Endothelial cell of hepatic sinusoid (primary cell): ENCODE results near the gene POGZ.

Source experiments
- in situ Hi-C: cut with HindIII; loops from 2 replicates; pipeline ENCODE4 v1.10.0; 2017; ENCODE audit warnings: low sequenced_read_pairs

POGZ gene, protein sequence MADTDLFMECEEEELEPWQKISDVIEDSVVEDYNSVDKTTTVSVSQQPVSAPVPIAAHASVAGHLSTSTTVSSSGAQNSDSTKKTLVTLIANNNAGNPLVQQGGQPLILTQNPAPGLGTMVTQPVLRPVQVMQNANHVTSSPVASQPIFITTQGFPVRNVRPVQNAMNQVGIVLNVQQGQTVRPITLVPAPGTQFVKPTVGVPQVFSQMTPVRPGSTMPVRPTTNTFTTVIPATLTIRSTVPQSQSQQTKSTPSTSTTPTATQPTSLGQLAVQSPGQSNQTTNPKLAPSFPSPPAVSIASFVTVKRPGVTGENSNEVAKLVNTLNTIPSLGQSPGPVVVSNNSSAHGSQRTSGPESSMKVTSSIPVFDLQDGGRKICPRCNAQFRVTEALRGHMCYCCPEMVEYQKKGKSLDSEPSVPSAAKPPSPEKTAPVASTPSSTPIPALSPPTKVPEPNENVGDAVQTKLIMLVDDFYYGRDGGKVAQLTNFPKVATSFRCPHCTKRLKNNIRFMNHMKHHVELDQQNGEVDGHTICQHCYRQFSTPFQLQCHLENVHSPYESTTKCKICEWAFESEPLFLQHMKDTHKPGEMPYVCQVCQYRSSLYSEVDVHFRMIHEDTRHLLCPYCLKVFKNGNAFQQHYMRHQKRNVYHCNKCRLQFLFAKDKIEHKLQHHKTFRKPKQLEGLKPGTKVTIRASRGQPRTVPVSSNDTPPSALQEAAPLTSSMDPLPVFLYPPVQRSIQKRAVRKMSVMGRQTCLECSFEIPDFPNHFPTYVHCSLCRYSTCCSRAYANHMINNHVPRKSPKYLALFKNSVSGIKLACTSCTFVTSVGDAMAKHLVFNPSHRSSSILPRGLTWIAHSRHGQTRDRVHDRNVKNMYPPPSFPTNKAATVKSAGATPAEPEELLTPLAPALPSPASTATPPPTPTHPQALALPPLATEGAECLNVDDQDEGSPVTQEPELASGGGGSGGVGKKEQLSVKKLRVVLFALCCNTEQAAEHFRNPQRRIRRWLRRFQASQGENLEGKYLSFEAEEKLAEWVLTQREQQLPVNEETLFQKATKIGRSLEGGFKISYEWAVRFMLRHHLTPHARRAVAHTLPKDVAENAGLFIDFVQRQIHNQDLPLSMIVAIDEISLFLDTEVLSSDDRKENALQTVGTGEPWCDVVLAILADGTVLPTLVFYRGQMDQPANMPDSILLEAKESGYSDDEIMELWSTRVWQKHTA (N-terminal part only)

GRCh38 chr1:151459331-151460046, at the start of gene POGZ:
Gene POGZ (minus strand): TSS chr1:151459494. CDS start chr1:151442204, 17,290 bp downstream.
- in situ Hi-C loops = no loop called here

DNA sequence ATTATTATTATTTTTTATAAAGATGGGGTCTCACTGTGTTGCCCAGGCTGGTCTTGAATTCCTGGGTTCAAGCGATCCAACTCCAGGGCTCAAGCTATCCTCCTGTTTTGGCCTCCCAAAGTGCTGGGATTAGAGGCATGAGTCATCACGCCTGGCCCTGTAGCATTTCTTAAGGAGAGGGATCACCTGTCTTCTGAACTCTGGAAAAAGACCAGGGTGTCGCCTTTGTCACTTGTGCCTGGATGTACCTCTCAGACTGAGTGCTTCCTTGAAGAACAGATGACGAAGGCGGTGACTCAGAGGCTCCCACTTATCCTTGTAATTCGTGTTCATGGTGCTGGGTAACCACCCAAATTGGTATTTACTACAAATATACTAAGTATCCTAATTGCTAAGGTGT, 49.5 kb upstream of the POGZ start:
- in situ Hi-C loops = no loop called here

- in situ Hi-C loops = no loop called here
Measured at GRCh38 chr1:151504759-151505158, 45.5 kb upstream of the POGZ start.

- in situ Hi-C loops = no loop called here
Measured at GRCh38 chr1:151504252-151504651, 45.0 kb upstream of the POGZ start.

GRCh38 chr1:151502859-151503780, 43.8 kb upstream of the POGZ start:
- in situ Hi-C loops = no loop called here

- in situ Hi-C loops = no loop called here
Measured at GRCh38 chr1:151502035-151502700, 42.9 kb upstream of the POGZ start.

- in situ Hi-C loops = no loop called here
Measured at GRCh38 chr1:151501474-151501873, 42.2 kb upstream of the POGZ start.

GRCh38 chr1:151499930-151500329, 40.6 kb upstream of the POGZ start:
- in situ Hi-C loops = no loop called here

- in situ Hi-C loops = no loop called here
Measured at GRCh38 chr1:151499365-151499764, 40.1 kb upstream of the POGZ start.

DNA sequence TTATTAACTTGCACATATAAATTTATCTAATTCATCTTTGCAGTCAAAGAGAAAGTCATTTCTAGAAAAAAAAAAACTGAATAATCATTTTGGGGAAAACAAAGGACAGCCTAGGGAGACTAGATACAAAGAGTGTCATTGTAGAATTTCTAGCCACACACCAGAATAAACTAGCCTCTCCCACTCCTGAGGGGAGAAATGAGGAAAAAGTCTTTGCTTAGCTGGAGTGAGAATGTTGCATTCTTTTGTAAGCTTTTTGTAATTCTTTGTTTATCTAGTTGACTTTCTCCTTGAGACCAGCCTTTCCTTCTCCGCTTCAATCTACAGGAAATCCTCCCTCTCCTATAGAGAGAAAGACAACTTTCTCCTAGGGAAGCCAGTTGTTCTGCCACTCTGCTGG, 36.0 kb upstream of the POGZ start:
- in situ Hi-C loops = no loop called here

GRCh38 chr1:151494741-151495281, 35.5 kb upstream of the POGZ start:
- in situ Hi-C loops = no loop called here

- in situ Hi-C loops = no loop called here
Measured at GRCh38 chr1:151493042-151493441, 33.7 kb upstream of the POGZ start.

DNA sequence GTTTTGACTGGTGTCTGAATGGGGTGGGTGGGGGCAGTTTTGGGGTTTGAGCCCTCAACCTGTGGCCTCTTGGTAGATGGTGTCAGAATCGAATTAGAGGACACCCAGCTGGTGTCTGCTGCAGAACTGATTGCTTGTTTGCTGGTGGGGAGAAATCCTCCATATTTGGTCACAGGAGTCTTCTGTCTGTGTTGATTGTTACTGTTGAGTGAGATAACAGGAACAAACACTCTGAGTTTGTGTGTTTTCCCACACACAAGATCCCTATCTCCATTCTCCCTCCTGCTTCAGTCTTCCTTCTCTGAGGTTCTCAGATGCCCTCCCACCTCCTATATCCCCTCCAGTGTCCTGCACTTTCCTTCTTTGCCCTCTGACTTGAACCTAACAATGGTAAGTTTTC, 32.8 kb upstream of the POGZ start:
- in situ Hi-C loops = no loop called here

DNA sequence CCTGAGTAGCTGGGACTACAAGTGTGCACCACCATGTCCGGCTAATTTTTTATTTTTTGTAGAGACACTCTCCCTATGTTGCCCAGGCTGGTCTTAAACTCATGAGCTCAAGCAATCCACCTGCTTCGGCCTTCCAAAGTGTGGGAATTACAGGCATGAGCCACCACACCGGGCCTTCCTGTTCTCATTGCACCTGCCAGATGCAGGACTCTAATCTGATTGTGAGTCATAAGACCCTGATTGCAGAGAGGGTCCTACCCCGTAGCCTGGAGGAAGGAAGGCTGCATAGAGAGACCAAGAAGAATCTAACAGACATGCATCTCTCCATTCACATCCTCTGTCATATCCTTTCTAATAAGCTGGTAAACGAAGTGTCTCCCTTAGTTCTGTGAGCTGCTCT, 32.3 kb upstream of the POGZ start:
- in situ Hi-C loops = no loop called here

- in situ Hi-C loops = loop anchor here (5.0 kb wide), 1 partner anchor 241 kb away; no protein-coding TSS in a partner anchor
Measured at GRCh38 chr1:151486557-151486956, 27.3 kb upstream of the POGZ start.

DNA sequence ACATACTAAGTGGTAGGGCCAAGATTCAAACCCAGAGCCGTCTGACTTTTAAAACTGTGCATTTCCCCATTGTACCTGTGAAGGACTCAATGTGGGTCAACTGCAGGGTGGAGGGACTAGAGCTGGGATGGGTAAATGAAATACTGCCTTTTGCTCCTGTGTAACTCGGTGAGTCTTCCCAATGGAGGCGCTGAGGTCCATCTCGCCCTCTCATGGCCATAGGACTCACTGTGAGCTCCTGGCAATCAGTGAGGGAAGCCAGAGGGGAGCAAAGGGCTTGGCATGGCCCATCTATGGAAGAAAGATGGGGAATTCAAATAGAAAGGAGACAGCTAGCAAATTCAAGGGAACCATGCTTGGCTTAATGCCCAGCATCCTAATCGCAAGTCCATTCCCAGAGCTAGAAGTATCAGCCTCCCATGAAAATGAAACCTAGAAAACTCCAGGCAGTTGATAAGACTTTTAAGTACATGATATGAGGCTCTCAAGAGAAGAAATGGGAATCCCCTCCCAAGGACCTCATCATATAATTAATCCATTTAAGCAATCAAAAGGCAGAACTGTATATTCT, 26.5 kb upstream of the POGZ start:
- in situ Hi-C loops = loop anchor here (5.0 kb wide), 1 partner anchor 242 kb away; no protein-coding TSS in a partner anchor

DNA sequence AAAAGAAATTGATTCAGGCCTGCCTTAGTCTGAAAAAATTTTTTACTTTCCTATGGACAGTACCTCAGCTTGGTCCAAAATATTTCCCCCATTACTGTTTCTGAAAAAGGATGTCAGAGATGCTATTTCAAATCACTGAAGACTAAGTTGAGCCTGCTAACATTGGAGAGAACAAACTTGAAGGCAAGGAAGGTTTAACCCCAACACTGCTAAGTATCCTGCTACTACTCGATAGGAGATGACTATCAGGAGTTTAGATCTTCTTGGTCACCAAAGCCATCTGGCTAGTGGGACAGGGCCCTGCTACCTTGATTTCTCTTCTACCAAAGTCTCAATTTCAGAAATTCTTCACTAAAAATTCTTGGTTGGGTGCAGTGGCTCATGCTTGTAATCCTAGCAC, 22.7 kb upstream of the POGZ start:
- in situ Hi-C loops = no loop called here

GRCh38 chr1:151479462-151479861, 20.2 kb upstream of the POGZ start:
- in situ Hi-C loops = no loop called here
